ENCODE results near the gene HCFC2.

DNA sequence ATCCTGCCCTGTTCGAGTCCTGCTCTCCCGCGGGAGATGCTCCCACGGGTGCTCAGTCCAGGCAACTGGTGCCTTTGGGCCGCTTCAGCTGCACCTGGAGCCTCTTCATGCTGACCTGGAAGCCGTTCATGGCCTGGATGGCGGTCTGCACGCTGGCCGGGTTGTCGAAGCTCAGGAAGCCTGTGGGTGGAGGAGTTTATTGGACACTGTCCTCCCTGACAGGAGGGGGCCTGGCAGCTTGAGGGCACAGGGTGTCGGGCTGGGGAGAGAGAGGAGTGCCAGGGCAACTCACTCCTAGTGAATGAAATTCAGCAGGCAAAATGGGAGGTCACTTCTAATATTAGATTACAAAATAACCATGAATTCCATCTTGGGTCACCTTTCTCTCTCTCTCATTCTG, 83.0 kb downstream of the HCFC2 start:
- TF ChIP-seq EZH2 (IDR thresholded peaks at IDR 0.05; ENCODE audit: insufficient read depth, poor library complexity, severe bottlenecking) (no peak), EZH2phosphoT487 (IDR thresholded peaks at IDR 0.05; ENCODE audit: insufficient read depth, low read depth) (no peak)

Measured in GM23248 (cell line).